AG04450 (cell line): ENCODE results near the gene HSPB9. TPM values are rescaled to one million over a fixed set of nuclear protein-coding genes. Genes with fewer than 3 reads are reported as not detected.
"Not testable (repeated sequence)": the region's sequence is repeated elsewhere in the genome, so short reads cannot be mapped to it uniquely, and the experiment has no call there.

ENCODE experiments used
- CTCF ChIA-PET: fragments of 300-600, 350-600 bp; formaldehyde crosslinking; extraction: SDS; loops from one replicate; lab custom pipeline; 2022; ENCODE audit warnings: antibody characterized with exemption, inconsistent platforms; lab: Charles Lee
- POLR2A ChIA-PET: fragments of 350-600 bp; formaldehyde crosslinking; extraction: SDS; loops from one replicate; lab custom pipeline; 2021; ENCODE audit warnings: antibody characterized with exemption, inconsistent platforms; lab: Yijun Ruan, JAX
- DNase-seq: peaks from one replicate; pipeline ENCODE4 v3.0.0-alpha.2; 2011; ENCODE audit warnings: low read depth, low spot score
- H3K27ac ChIP-seq: one replicate; pipeline ENCODE4 v1.5.1; 2012; ENCODE audit warnings: low read depth, low read length, control low read depth
- H3K27me3 ChIP-seq: one replicate; pipeline ENCODE4 v1.6.0; 2012; ENCODE audit warnings: low read length; ENCODE audit not compliant: control insufficient read depth, insufficient read depth
- H3K4me3 ChIP-seq: 2 replicates; pipeline ENCODE4 v1.5.1; 2011; ENCODE audit warnings: mild to moderate bottlenecking, low read depth, low read length, control low read depth
- H3K9me3 ChIP-seq: 2 replicates; pipeline ENCODE4 v1.5.1; 2012; ENCODE audit warnings: low read length; ENCODE audit not compliant: control insufficient read depth, insufficient read depth
- polyA plus RNA-seq: library from polyadenylated mRNA; depleted of rRNA; stranded (reverse); fragments of >200 nt; gene quantifications from 2 replicates; pipeline ENCODE4 v1.2.3, GENCODE V29; 2011
- TF ChIP-seq, protein P1 (sequence below): IDR thresholded peaks from 2 replicates; pipeline ENCODE4 v1.5.1; 2011; ENCODE audit warnings: low read depth, low read length, control low read depth, inconsistent platforms

The HSPB9 gene
- polyA plus RNA-seq, 1 experiment: not detected

DNA sequence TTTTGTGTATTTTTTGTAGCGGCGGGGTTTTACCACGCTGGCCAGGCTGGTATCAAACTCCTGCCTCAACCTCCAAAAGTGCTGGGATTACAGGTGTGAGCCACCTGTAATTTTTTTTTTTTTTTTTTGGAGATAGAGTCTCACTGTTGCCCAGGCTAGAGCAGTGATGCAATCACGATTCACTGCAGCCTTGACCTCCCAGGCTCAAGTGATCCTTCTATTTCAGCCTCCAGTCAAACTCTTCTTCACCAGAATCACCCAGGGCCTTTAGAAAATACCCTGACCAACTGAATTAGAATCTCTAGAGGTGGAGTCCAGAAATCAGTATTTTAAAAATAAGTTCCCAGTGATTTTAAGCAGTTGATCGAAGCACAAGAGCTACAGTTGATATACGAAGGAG is 12.5 kb downstream of the HSPB9 start:
- H3K9me3 ChIP-seq: no peaks in the 10 kb centered on the region
- H3K27ac ChIP-seq: peak overlapping the region; percentile 53
- ChIA-PET POLR2A (interaction anchor here (0.6 to 1.0 kb wide), 2 partner anchors 9 to 10 kb away, joined by 3 to 4 read pairs; no protein-coding TSS in a partner anchor), CTCF (interaction anchor here (0.5 to 0.9 kb wide), 4 partner anchors 16 to 186 kb away, joined by 3 to 5 read pairs (median 3); no protein-coding TSS in a partner anchor)
- TF ChIP-seq, protein P1, sequence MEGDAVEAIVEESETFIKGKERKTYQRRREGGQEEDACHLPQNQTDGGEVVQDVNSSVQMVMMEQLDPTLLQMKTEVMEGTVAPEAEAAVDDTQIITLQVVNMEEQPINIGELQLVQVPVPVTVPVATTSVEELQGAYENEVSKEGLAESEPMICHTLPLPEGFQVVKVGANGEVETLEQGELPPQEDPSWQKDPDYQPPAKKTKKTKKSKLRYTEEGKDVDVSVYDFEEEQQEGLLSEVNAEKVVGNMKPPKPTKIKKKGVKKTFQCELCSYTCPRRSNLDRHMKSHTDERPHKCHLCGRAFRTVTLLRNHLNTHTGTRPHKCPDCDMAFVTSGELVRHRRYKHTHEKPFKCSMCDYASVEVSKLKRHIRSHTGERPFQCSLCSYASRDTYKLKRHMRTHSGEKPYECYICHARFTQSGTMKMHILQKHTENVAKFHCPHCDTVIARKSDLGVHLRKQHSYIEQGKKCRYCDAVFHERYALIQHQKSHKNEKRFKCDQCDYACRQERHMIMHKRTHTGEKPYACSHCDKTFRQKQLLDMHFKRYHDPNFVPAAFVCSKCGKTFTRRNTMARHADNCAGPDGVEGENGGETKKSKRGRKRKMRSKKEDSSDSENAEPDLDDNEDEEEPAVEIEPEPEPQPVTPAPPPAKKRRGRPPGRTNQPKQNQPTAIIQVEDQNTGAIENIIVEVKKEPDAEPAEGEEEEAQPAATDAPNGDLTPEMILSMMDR: no peak
- no peak overlapping the region for H3K4me3 ChIP-seq
- DNase-seq: no peak
- no peaks in the 10 kb centered on the region for H3K27me3 ChIP-seq

DNA sequence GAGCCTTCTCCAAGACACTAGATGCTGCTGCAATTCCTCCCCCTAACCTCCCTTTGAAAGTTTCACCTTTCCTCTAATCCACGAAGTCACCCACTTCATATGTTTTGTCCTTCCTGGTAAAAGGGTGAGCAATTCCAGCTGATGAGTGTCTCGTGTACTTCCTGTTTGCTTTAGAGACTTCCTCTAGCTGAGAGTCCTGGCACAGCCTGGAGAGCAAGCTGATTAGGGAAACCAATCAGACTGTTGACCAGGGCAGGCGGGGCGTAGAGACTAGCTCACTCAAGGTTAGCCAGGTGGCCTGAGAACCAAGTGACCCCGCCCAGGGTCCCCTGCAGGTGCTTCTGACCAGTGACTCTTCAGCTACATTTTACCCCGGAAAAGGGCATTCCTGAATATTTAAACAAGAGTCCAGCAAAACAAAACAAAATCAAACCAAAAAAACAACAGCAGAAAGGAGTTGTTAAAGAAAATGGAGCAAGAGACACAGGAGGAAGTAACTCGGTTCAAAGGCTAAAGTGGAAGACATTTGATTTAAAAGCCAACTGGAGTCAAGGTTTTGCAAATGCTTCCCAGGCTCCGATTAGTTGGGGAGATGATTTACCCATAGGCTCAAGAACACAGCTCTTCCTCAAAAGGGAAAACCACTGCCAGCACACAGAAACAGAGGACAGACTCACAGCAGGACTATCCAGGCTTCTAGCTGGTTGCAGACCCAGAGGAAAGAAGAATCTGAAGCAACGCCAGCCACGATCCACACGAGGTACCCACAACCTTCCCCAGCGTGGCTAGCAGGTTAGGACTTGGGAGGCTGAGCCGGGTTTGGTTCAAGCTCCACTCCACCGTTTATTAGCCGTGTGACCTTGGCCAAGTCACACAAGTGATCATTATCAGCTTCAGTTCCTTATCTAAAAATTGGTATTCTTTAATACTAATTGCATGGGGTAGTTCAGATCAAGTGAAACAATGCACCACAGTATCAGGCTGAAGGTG is 13.4 kb downstream of the HSPB9 start:
- Histone ChIP-seq H3K27me3 (no peaks in the 10 kb centered on the region), H3K9me3 (no peaks in the 10 kb centered on the region), H3K27ac (peak overlapping the region; percentile 53), H3K4me3 (no peak overlapping the region)
- no peak for DNase-seq
- ChIA-PET POLR2A (interaction anchor here (0.6 to 1.0 kb wide), 3 partner anchors 9 to 136 kb away, joined by 3 to 4 read pairs (median 3); no protein-coding TSS in a partner anchor), CTCF (interaction anchor here (0.5 to 1.4 kb wide), 5 partner anchors 15 to 172 kb away, joined by 3 to 5 read pairs (median 3); no protein-coding TSS in a partner anchor)
- TF ChIP-seq, protein P1: no peak

DNA sequence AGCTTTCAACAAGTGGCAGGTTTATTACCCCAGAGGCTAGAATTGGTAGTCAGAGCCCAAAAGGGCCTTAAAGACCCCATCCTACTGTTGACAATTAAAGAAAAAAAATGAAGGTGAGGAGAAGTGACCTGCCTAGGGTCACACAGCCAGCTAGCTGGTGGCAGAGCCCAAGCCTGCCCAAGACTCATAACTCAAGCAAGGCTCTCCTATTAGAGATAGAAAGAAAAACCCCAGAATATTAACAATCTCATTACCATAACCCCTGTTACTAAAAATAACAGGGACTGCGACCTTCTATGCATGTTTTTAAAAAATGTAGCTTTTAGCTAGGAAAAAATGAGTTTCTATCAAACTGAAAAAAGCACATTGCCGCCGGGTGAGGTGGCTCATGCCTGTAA is 14.0 kb downstream of the HSPB9 start:
- Histone ChIP-seq H3K4me3 (no peak overlapping the region), H3K27ac (no peak overlapping the region), H3K9me3 (no peaks in the 10 kb centered on the region), H3K27me3 (no peaks in the 10 kb centered on the region)
- ChIA-PET POLR2A (interaction anchor here (0.6 kb wide), 2 partner anchors 16 to 136 kb away, joined by 3 to 4 read pairs; no protein-coding TSS in a partner anchor), CTCF (interaction anchor here (0.5 to 1.4 kb wide), 2 partner anchors 47 to 111 kb away, joined by 3 read pairs; no protein-coding TSS in a partner anchor)
- TF ChIP-seq, protein P1: no peak
- DNase-seq: no peak

DNA sequence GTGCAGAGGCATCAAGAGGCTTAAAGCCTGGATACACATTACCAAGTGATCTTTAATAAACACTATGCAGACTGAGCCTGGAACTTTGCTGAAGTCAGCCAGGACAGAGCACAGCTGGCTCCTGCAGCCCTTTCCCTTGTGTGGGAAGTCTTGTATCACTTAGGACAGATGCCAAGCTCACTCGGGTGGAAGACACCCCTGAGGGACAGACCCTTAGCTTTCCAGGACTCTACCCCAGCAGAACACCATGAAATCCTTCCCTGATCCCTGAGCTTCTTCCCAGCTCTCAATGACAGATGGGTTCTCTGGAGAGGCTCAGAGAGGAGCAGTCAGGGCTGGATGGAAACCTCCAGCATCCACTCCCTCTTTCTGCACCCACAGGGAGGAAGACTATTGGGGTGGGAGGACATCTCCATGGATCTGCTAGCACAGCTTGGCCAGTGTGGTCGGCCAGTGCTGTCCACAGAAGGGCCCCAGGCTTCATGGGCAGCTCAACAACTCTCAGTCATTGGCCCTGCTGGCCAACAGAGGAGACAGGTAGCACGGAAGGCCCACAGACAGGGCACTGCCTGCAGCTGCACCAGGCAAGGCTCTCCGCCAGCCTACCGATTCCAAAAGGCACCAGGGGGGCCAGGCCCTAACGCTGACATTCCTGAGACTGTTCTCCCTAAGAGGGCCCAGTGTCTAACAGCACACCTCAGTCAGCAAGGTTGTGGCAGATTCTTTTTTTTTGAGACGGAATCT is 16.3 kb downstream of the HSPB9 start:
- CTCF ChIA-PET: interaction anchor here (0.6 kb wide), 2 partner anchors 13 to 751 kb away, joined by 3 read pairs; no protein-coding TSS in a partner anchor
- Histone ChIP-seq H3K27me3 (no peaks in the 10 kb centered on the region), H3K9me3 (no peaks in the 10 kb centered on the region), H3K27ac (no peak overlapping the region), H3K4me3 (no peak overlapping the region)
- POLR2A ChIA-PET: no interaction called here
- DNase-seq: no peak
- TF ChIP-seq, protein P1: no peak

DNA sequence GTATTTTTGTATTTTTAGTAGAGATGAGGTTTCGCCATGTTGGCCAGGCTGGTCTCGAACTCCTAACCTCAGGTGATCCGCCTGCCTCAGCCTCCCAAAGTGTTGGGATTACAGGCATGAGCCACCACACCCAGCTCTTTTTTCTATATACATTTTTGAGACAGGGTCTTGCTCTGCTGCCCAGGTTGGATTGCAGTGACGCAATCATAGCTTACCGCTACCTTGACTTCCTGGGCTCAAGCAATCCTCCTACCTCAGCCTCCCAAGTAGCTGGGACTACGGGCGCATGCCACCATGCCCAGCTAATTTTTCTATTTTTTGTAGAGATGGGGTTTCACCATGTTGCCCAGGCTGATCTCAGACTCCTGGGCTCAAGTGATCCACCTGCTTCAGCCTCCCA is 18.1 kb downstream of the HSPB9 start:
- H3K27me3 ChIP-seq, H3K27ac ChIP-seq, H3K4me3 ChIP-seq, DNase-seq, CTCF ChIA-PET, H3K9me3 ChIP-seq: not testable (repeated sequence)
- POLR2A ChIA-PET: interaction anchor here (0.5 to 0.6 kb wide), 2 partner anchors 9 to 764 kb away, joined by 5 to 9 read pairs; no protein-coding TSS in a partner anchor
